PC-3 (cell line): ENCODE results near the gene FAM149A.

Source experiments
- EZH2 ChIP-seq: fragments of 300-600 bp; sonication (generic); IDR thresholded peaks from one replicate; pipeline ENCODE4 v1.6.1; 2017; ENCODE audit warnings: antibody characterized with exemption, mild to moderate bottlenecking, low read length; ENCODE audit not compliant: unreplicated experiment
- EZH2phosphoT487 ChIP-seq: fragments of 300-600 bp; sonication (generic); IDR thresholded peaks from 2 replicates; pipeline ENCODE4 v1.6.1; 2018; ENCODE audit warnings: mild to moderate bottlenecking, antibody characterized with exemption, low read length, borderline replicate concordance
- TF ChIP-seq, protein P1 (sequence below): fragments of 300-600 bp; sonication (generic); conservative IDR thresholded peaks from 2 replicates; pipeline ENCODE4 v1.5.1; 2017; ENCODE audit warnings: antibody characterized with exemption, low read depth, mild to moderate bottlenecking, low read length

DNA sequence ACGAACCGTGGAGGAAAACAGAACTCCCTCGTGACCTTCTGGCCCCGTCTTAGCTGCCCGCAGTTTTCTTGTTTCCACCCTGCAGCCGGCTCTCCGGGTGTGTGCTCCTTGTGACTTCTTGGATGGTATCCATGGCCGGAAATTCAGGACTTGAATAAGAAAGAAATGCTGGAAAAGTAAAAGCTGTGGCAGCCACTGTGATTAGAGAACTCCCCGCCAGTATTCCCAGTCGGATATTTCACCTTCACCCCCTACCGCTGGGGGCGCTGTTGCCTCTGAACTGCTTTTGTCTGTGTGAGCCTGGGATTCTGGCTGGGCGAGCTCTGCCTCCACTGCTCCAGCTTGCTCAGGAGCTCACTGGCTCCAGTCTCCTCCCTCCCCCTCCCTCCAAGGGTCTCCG is 45.4 kb downstream of the FAM149A start:
- TF ChIP-seq, protein P1, sequence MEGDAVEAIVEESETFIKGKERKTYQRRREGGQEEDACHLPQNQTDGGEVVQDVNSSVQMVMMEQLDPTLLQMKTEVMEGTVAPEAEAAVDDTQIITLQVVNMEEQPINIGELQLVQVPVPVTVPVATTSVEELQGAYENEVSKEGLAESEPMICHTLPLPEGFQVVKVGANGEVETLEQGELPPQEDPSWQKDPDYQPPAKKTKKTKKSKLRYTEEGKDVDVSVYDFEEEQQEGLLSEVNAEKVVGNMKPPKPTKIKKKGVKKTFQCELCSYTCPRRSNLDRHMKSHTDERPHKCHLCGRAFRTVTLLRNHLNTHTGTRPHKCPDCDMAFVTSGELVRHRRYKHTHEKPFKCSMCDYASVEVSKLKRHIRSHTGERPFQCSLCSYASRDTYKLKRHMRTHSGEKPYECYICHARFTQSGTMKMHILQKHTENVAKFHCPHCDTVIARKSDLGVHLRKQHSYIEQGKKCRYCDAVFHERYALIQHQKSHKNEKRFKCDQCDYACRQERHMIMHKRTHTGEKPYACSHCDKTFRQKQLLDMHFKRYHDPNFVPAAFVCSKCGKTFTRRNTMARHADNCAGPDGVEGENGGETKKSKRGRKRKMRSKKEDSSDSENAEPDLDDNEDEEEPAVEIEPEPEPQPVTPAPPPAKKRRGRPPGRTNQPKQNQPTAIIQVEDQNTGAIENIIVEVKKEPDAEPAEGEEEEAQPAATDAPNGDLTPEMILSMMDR, result peak; percentile 63
- TF ChIP-seq EZH2phosphoT487 (no peak), EZH2 (no peak)
